ENCODE data around the gene FAM185A.

DNA sequence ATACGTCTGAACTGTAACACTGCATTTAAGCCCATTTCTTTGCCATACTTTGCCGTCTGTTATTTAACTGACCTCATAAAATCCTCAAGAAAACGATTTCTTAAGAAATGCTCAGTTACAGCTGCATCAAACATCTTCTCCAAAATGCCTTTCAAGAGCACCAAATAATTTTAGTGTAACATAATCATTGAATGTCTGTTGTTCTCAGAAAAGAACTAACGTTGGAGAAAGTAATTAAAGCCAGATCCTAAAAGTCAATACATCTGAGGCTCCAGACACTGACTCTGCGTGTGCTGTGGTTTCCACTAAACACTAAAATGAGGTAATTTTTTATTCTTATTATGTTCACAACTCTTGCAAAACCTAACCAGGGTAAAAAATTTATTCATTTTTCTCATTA is 100.3 kb downstream of the FAM185A start:
- TF ChIP-seq, protein P1, sequence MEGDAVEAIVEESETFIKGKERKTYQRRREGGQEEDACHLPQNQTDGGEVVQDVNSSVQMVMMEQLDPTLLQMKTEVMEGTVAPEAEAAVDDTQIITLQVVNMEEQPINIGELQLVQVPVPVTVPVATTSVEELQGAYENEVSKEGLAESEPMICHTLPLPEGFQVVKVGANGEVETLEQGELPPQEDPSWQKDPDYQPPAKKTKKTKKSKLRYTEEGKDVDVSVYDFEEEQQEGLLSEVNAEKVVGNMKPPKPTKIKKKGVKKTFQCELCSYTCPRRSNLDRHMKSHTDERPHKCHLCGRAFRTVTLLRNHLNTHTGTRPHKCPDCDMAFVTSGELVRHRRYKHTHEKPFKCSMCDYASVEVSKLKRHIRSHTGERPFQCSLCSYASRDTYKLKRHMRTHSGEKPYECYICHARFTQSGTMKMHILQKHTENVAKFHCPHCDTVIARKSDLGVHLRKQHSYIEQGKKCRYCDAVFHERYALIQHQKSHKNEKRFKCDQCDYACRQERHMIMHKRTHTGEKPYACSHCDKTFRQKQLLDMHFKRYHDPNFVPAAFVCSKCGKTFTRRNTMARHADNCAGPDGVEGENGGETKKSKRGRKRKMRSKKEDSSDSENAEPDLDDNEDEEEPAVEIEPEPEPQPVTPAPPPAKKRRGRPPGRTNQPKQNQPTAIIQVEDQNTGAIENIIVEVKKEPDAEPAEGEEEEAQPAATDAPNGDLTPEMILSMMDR (IDR thresholded peaks at IDR 0.05) = no peak
- TF ChIP-seq POLR2A (IDR thresholded peaks at IDR 0.05) (no peak), POLR2AphosphoS5 (IDR thresholded peaks at IDR 0.05) (no peak)

All from suprapubic skin (tissue), 4 donors.